DND-41 (cell line): ENCODE data around the gene KSR2.

Experiments used
- ATAC-seq: fragments of 200-7000 bp; cut with Tn5 transposase; 3 replicates; pipeline ENCODE4 v1.9.1; 2021; ENCODE audit warnings: low read depth; ENCODE audit not compliant: insufficient read depth
- DNase-seq: peaks from one replicate; pipeline ENCODE4 v3.0.0-alpha.2; 2020
- H2AFZ ChIP-seq: 2 replicates; pipeline ENCODE4 v1.6.0; 2012; ENCODE audit warnings: low read depth, low read length
- H3K27ac ChIP-seq: 2 replicates; pipeline ENCODE4 v1.5.1; 2012; ENCODE audit warnings: low read length, inconsistent platforms
- H3K27me3 ChIP-seq: fragments of 200-600 bp; sonication (generic); 2 replicates; pipeline ENCODE4 v1.6.0; 2012; ENCODE audit warnings: low read length, mild to moderate bottlenecking, inconsistent platforms; ENCODE audit not compliant: insufficient read depth, poor library complexity
- H3K36me3 ChIP-seq: 2 replicates; pipeline ENCODE4 v1.5.1; 2012; ENCODE audit warnings: low read length, inconsistent platforms; ENCODE audit not compliant: insufficient read depth
- H3K4me1 ChIP-seq: 2 replicates; pipeline ENCODE4 v1.5.1; 2012; ENCODE audit warnings: mild to moderate bottlenecking, low read length; ENCODE audit not compliant: insufficient read depth
- H3K4me2 ChIP-seq: 2 replicates; pipeline ENCODE4 v1.6.0; 2012; ENCODE audit warnings: mild to moderate bottlenecking, moderate library complexity, low read length, inconsistent platforms; ENCODE audit not compliant: insufficient read depth
- H3K4me3 ChIP-seq, 2 experiments: fragments of 200-600 bp in 1 of 2; shearing (Covaris generic) in 1 of 2; 2 replicates each; pipeline ENCODE4 v1.5.1; 2012 to 2016; ENCODE audit warnings: inconsistent platforms in 2 of 2, low read length in 2 of 2, mild to moderate bottlenecking in 2 of 2, low read depth in 1 of 2, moderate library complexity in 1 of 2
- H3K79me2 ChIP-seq: 2 replicates; pipeline ENCODE4 v1.6.0; 2012; ENCODE audit warnings: low read length, inconsistent platforms; ENCODE audit not compliant: insufficient read depth
- H3K9ac ChIP-seq: 2 replicates; pipeline ENCODE4 v1.6.0; 2012; ENCODE audit warnings: low read depth, mild to moderate bottlenecking, inconsistent platforms, low read length, moderate library complexity
- H3K9me3 ChIP-seq: 2 replicates; pipeline ENCODE4 v1.5.1; 2012; ENCODE audit warnings: low read length, moderate library complexity, mild to moderate bottlenecking, inconsistent platforms; ENCODE audit not compliant: insufficient read depth, severe bottlenecking
- H4K20me1 ChIP-seq: 2 replicates; pipeline ENCODE4 v1.6.0; 2012; ENCODE audit warnings: low read length; ENCODE audit not compliant: insufficient read depth
- EZH2 ChIP-seq: IDR thresholded peaks from 3 replicates; pipeline ENCODE4 v1.6.1; 2012; ENCODE audit warnings: borderline replicate concordance, low read depth, mild to moderate bottlenecking, moderate library complexity, low read length, inconsistent platforms; ENCODE audit not compliant: severe bottlenecking
- TF ChIP-seq, protein P1 (sequence below): IDR thresholded peaks from 2 replicates; pipeline ENCODE4 v1.5.1; 2012; ENCODE audit warnings: borderline replicate concordance, low read length, moderate library complexity, mild to moderate bottlenecking; ENCODE audit not compliant: poor library complexity, severe bottlenecking; ENCODE audit errors: extremely low read depth

KSR2 gene

DNA sequence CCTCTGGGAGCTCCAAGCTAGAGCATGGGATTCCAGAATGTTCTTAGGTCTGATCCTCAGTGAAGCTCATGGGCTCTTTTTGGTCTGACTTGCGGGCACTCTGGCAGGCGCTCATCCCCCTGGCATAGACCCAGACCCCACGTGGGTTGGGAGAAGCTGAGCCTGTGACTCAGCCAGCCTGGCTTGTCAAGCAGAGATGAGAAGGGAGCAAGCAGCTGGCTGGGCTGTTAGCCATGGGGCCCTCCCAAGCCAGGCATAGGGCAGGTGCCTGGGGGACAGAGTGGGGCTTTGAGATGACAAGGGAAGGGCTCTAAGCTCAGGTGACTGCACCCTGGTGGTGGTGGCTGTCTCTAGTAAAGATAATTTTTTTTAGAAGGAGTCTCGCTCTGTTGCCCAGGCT, 527.0 kb downstream of the KSR2 start:
- no peak overlapping the region for H2AFZ ChIP-seq
- peaks cover 7% of the 10 kb centered on the region for H4K20me1 ChIP-seq
- no peaks in the 10 kb centered on the region for H3K79me2 ChIP-seq
- no peak overlapping the region for H3K4me2 ChIP-seq
- H3K4me1 ChIP-seq = no peaks in the 10 kb centered on the region
- DNase-seq = no peak
- peaks cover 4% of the 10 kb centered on the region for H3K27me3 ChIP-seq
- no peaks in the 10 kb centered on the region for H3K9me3 ChIP-seq
- no peak for ATAC-seq
- H3K36me3 ChIP-seq = no peaks in the 10 kb centered on the region
- no peak for TF ChIP-seq EZH2
- TF ChIP-seq, protein P1, sequence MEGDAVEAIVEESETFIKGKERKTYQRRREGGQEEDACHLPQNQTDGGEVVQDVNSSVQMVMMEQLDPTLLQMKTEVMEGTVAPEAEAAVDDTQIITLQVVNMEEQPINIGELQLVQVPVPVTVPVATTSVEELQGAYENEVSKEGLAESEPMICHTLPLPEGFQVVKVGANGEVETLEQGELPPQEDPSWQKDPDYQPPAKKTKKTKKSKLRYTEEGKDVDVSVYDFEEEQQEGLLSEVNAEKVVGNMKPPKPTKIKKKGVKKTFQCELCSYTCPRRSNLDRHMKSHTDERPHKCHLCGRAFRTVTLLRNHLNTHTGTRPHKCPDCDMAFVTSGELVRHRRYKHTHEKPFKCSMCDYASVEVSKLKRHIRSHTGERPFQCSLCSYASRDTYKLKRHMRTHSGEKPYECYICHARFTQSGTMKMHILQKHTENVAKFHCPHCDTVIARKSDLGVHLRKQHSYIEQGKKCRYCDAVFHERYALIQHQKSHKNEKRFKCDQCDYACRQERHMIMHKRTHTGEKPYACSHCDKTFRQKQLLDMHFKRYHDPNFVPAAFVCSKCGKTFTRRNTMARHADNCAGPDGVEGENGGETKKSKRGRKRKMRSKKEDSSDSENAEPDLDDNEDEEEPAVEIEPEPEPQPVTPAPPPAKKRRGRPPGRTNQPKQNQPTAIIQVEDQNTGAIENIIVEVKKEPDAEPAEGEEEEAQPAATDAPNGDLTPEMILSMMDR = no peak
- no peak overlapping the region for H3K9ac ChIP-seq
- H3K4me3 ChIP-seq = no peak overlapping the region
- H3K27ac ChIP-seq = no peak overlapping the region

DNA sequence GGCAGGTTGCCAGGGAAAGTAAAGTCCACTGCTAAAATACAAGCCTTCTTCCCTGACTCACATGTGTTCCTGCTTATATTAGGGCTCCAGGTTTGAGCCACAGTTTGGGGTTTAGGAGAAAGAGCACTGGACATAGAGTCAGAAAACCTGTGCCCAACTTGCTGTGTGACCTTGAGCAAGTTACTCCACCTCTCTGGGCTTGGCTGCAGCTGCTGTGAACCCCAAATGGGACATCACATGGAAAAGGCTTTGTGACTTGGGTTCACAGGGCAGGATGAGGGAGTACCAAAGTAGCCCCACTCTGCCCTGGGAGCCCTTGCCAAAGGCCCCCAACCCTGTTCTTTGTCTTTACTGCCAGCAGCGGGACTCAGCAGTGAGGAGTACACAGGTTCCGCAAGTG, 528.4 kb downstream of the KSR2 start:
- Histone ChIP-seq H3K4me1 (no peaks in the 10 kb centered on the region), H3K27ac (no peak overlapping the region), H4K20me1 (peaks cover 7% of the 10 kb centered on the region), H3K27me3 (peaks cover 4% of the 10 kb centered on the region), H2AFZ (no peak overlapping the region), H3K9me3 (no peaks in the 10 kb centered on the region), H3K4me3 (no peak overlapping the region), H3K9ac (no peak overlapping the region), H3K36me3 (no peaks in the 10 kb centered on the region), H3K4me2 (no peak overlapping the region), H3K79me2 (no peaks in the 10 kb centered on the region)
- TF ChIP-seq, protein P1 = no peak
- TF ChIP-seq EZH2 = no peak
- DNase-seq (no peak), ATAC-seq (no peak)

- no peaks in the 10 kb centered on the region for H3K36me3 ChIP-seq
- H3K79me2 ChIP-seq = no peaks in the 10 kb centered on the region
- ATAC-seq (no peak), DNase-seq (no peak)
- no peak overlapping the region for H2AFZ ChIP-seq
- H3K9me3 ChIP-seq = no peaks in the 10 kb centered on the region
- no peaks in the 10 kb centered on the region for H3K4me1 ChIP-seq
- no peak overlapping the region for H3K4me3 ChIP-seq
- H3K27me3 ChIP-seq = no peaks in the 10 kb centered on the region
- H3K27ac ChIP-seq = no peak overlapping the region
- H4K20me1 ChIP-seq = peaks cover 7% of the 10 kb centered on the region
- TF ChIP-seq, protein P1 = no peak
- TF ChIP-seq EZH2 = no peak
- H3K4me2 ChIP-seq = no peak overlapping the region
- no peak overlapping the region for H3K9ac ChIP-seq
Observed at GRCh38 chr12:117439531-117440001, 529.2 kb downstream of the KSR2 start.

DNA sequence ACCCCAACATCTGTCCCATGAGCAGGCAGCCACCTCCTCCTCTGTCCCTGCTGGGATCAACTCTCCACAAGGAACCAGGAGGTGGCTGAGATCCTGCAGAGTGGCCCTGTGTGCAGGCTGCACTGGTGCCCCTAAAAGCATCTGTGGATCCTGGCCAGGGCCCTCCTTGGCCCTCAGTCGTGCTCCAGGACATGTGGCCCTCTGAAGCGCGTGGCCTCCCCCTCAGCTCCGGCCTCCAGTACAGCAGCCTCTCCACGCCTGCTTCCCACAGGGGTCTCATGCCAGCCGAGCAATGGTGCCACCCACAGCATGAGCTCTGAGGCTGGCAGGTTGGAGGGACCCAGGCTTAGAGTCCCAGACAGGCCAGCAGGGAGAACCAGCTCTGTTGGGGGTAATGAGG, 530.0 kb downstream of the KSR2 start:
- no peaks in the 10 kb centered on the region for H3K79me2 ChIP-seq
- no peaks in the 10 kb centered on the region for H3K27me3 ChIP-seq
- no peaks in the 10 kb centered on the region for H3K9me3 ChIP-seq
- H3K4me3 ChIP-seq = no peak overlapping the region
- ATAC-seq (no peak), DNase-seq (no peak)
- H3K9ac ChIP-seq = no peak overlapping the region
- H3K36me3 ChIP-seq = no peaks in the 10 kb centered on the region
- TF ChIP-seq, protein P1 = no peak
- TF ChIP-seq EZH2 = no peak
- no peak overlapping the region for H3K27ac ChIP-seq
- H2AFZ ChIP-seq = no peak overlapping the region
- H3K4me2 ChIP-seq = no peak overlapping the region
- H3K4me1 ChIP-seq = no peaks in the 10 kb centered on the region
- H4K20me1 ChIP-seq = peaks cover 7% of the 10 kb centered on the region
